A673 (cell line): Measurements from ENCODE around the gene MCRIP1. TPM values are rescaled to one million over a fixed set of nuclear protein-coding genes. Genes with fewer than 3 reads are reported as not detected.

Experiments
- BruUV-seq: library from RNA; stranded (reverse); fragments of 400-500 nt; replicated peaks from 2 replicates; lab custom pipeline; 2021; lab: Mats Ljungman, UMichigan
- CTCF ChIA-PET: fragments of 300-600 bp; sonication (Branson Sonifier 250); formaldehyde crosslinking; loops from one replicate; lab custom pipeline; 2022; ENCODE audit warnings: antibody characterized with exemption; lab: Charles Lee
- POLR2A ChIA-PET: fragments of 300-600 bp; sonication (Branson Sonifier 250); formaldehyde crosslinking; loops from one replicate; lab custom pipeline; 2022; ENCODE audit warnings: antibody characterized with exemption; ENCODE audit not compliant: low non-redundant PET; lab: Charles Lee
- DNase-seq: peaks from one replicate; pipeline ENCODE4 v3.0.0-alpha.2; 2015; ENCODE audit warnings: low spot score
- H3K27ac ChIP-seq: fragments of 200-600 bp; sonication (generic); 2 replicates; pipeline ENCODE4 v1.5.1; 2016; ENCODE audit warnings: mixed run types, low read depth, mild to moderate bottlenecking, mixed read lengths, antibody characterized with exemption, low read length; ENCODE audit not compliant: poor library complexity, severe bottlenecking
- H3K27me3 ChIP-seq: fragments of 200-600 bp; sonication (generic); replicated peaks from 2 replicates; pipeline ENCODE4 v1.6.1; 2017; ENCODE audit warnings: mixed run types, low read depth, mild to moderate bottlenecking, mixed read lengths, antibody characterized with exemption, low read length; ENCODE audit not compliant: insufficient read depth, poor library complexity
- H3K36me3 ChIP-seq: fragments of 200-600 bp; sonication (generic); 2 replicates; pipeline ENCODE4 v1.6.1; 2016; ENCODE audit warnings: mixed run types, mild to moderate bottlenecking, mixed read lengths, antibody characterized with exemption, low read length; ENCODE audit not compliant: insufficient read depth, poor library complexity, severe bottlenecking
- H3K4me1 ChIP-seq: fragments of 200-600 bp; sonication (generic); 2 replicates; pipeline ENCODE4 v1.6.1; 2017; ENCODE audit warnings: mixed run types, mild to moderate bottlenecking, mixed read lengths, antibody characterized with exemption, low read length; ENCODE audit not compliant: insufficient read depth, poor library complexity, severe bottlenecking
- H3K4me3 ChIP-seq: fragments of 200-600 bp; sonication (generic); 2 replicates; pipeline ENCODE4 v1.5.1; 2016; ENCODE audit warnings: low read depth, mixed run types, mild to moderate bottlenecking, mixed read lengths, low read length; ENCODE audit not compliant: poor library complexity, severe bottlenecking
- H3K9me3 ChIP-seq: fragments of 200-600 bp; sonication (generic); 2 replicates; pipeline ENCODE4 v1.6.1; 2016; ENCODE audit warnings: mixed run types, low read depth, mild to moderate bottlenecking, mixed read lengths, antibody characterized with exemption, low read length; ENCODE audit not compliant: poor library complexity, severe bottlenecking
- EZH2 ChIP-seq: fragments of 200-600 bp; sonication (generic); IDR thresholded peaks from 2 replicates; pipeline ENCODE4 v1.6.1; 2017; ENCODE audit warnings: borderline replicate concordance, low read depth, mild to moderate bottlenecking, mixed read lengths, antibody characterized with exemption, low read length; ENCODE audit not compliant: poor library complexity, severe bottlenecking
- intact Hi-C: fragments of 100-400 bp; cut with micrococcal nuclease; formaldehyde crosslinking; loops from one replicate; pipeline ENCODE4 v1.10.0; 2022; ENCODE audit not compliant: unreplicated experiment
- total RNA-seq: library from RNA; stranded (reverse); gene quantifications from 2 replicates; pipeline ENCODE4 v1.2.3, GENCODE V29; 2021
- TF ChIP-seq, protein P1 (sequence below): fragments of 300-800, 200-600 bp; sonication (generic); conservative IDR thresholded peaks from 2 replicates; pipeline ENCODE4 v1.5.1; 2017; ENCODE audit warnings: low read depth, mild to moderate bottlenecking, antibody characterized with exemption, low read length, moderate library complexity, mixed read lengths

The MCRIP1 gene
- total RNA-seq, 1 experiment from 2014 or later: 126 TPM

DNA sequence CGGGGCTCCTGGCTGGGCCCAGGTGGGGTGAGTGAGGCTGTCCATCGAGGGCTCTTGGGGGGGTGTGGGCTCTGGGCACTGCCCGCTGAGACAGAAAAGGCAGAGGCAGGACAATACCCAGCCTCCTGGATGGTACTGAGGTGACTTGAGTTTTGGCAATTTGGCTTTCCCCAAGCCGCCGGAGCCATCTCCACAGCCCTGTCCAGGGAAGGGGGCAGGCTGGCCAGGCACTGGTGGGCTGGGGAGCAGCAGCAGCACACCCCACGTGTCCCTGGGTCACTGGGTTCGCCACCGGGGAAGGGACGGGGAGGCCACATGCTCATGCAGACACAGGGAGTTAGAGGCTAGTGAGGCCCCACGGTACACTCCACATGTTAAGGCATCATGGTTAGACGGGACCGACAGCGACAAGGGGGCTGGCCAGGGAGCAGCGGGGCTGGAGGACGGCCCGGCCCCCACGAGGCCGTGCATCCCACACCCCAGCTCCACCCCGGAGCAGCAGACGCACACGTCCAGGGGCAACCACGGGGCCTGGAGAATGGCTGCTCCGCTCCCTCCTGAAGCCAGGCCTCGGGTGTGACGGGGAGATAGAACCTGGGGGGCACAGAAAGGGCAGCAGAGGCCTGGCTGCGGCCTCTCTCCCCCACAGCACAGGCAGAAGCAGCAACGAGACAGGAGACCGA is 35.0 kb upstream of the MCRIP1 start:
- CTCF ChIA-PET: no interaction called here
- peaks cover 43% of the 10 kb centered on the region for H3K36me3 ChIP-seq
- no peaks in the 10 kb centered on the region for H3K9me3 ChIP-seq
- H3K4me1 ChIP-seq: peaks cover 31% of the 10 kb centered on the region
- TF ChIP-seq, protein P1, sequence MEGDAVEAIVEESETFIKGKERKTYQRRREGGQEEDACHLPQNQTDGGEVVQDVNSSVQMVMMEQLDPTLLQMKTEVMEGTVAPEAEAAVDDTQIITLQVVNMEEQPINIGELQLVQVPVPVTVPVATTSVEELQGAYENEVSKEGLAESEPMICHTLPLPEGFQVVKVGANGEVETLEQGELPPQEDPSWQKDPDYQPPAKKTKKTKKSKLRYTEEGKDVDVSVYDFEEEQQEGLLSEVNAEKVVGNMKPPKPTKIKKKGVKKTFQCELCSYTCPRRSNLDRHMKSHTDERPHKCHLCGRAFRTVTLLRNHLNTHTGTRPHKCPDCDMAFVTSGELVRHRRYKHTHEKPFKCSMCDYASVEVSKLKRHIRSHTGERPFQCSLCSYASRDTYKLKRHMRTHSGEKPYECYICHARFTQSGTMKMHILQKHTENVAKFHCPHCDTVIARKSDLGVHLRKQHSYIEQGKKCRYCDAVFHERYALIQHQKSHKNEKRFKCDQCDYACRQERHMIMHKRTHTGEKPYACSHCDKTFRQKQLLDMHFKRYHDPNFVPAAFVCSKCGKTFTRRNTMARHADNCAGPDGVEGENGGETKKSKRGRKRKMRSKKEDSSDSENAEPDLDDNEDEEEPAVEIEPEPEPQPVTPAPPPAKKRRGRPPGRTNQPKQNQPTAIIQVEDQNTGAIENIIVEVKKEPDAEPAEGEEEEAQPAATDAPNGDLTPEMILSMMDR: no peak
- TF ChIP-seq EZH2: no peak
- BruUV-seq: no TSS peak
- peak overlapping the region; percentile 81 for H3K27ac ChIP-seq
- no peak for DNase-seq
- intact Hi-C loops: no loop called here
- POLR2A ChIA-PET: interaction anchor here (0.5 kb wide), 1 partner anchor 13 kb away, joined by 3 read pairs; no protein-coding TSS in a partner anchor
- no peak overlapping the region for H3K4me3 ChIP-seq
- no peaks in the 10 kb centered on the region for H3K27me3 ChIP-seq

- intact Hi-C loops: no loop called here
- Histone ChIP-seq H3K4me3 (no peak overlapping the region), H3K27ac (peak overlapping the region; percentile 81), H3K4me1 (peaks cover 32% of the 10 kb centered on the region), H3K36me3 (peaks cover 47% of the 10 kb centered on the region), H3K27me3 (no peaks in the 10 kb centered on the region), H3K9me3 (no peaks in the 10 kb centered on the region)
- POLR2A ChIA-PET: no interaction called here
- CTCF ChIA-PET: no interaction called here
- TF ChIP-seq EZH2: no peak
- TF ChIP-seq, protein P1: no peak
- BruUV-seq: no TSS peak
- peak; percentile 57 for DNase-seq
Measured at GRCh38 chr17:81867170-81867990, 34.3 kb upstream of the MCRIP1 start.

GRCh38 chr17:81866440-81867169 is 33.5 kb upstream of the MCRIP1 start:
- no peaks in the 10 kb centered on the region for H3K27me3 ChIP-seq
- intact Hi-C loops: no loop called here
- CTCF ChIA-PET: no interaction called here
- peaks cover 26% of the 10 kb centered on the region for H3K4me1 ChIP-seq
- H3K27ac ChIP-seq: peak overlapping the region; percentile 81
- TF ChIP-seq, protein P1: no peak
- TF ChIP-seq EZH2: no peak
- no TSS peak for BruUV-seq
- H3K4me3 ChIP-seq: no peak overlapping the region
- H3K36me3 ChIP-seq: peaks cover 47% of the 10 kb centered on the region
- no peaks in the 10 kb centered on the region for H3K9me3 ChIP-seq
- DNase-seq: no peak
- POLR2A ChIA-PET: no interaction called here
